SU-DHL-6 (cell line): Measurements from ENCODE around the gene GTPBP10.

Experiments
- EZH2phosphoT487 ChIP-seq: fragments of 200-600 bp; sonication (generic), shearing (Covaris generic); conservative IDR thresholded peaks from 2 replicates; pipeline ENCODE4 v1.6.1; 2018; ENCODE audit warnings: mild to moderate bottlenecking, antibody characterized with exemption, low read length, moderate library complexity, mixed read lengths
- TF ChIP-seq, protein P1 (sequence below): fragments of 200-600 bp; sonication (generic); IDR thresholded peaks from one replicate; pipeline ENCODE4 v1.5.1; 2017; ENCODE audit warnings: antibody characterized with exemption, mild to moderate bottlenecking, low read length, moderate library complexity; ENCODE audit not compliant: insufficient read depth, poor library complexity, severe bottlenecking

DNA sequence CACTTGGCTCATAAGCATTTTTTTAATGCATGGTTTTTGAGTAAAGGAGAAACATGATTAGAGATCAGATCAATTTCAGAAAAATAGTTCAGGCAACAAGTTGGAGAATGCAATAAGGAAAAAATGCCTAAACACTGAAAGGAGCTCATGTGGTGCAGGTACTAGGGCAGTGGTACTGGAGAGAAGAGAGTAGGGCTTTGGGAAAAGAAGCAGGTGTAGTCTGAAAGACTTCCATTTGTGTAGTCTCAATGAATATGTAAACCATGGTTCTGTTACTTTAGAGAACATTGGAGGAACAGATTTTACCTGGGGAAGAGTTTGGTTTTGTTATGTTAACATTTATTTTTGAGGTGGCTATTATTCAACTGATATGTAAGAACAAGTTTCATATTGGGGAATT lies 5.5 kb downstream of the GTPBP10 start:
- TF ChIP-seq, protein P1, sequence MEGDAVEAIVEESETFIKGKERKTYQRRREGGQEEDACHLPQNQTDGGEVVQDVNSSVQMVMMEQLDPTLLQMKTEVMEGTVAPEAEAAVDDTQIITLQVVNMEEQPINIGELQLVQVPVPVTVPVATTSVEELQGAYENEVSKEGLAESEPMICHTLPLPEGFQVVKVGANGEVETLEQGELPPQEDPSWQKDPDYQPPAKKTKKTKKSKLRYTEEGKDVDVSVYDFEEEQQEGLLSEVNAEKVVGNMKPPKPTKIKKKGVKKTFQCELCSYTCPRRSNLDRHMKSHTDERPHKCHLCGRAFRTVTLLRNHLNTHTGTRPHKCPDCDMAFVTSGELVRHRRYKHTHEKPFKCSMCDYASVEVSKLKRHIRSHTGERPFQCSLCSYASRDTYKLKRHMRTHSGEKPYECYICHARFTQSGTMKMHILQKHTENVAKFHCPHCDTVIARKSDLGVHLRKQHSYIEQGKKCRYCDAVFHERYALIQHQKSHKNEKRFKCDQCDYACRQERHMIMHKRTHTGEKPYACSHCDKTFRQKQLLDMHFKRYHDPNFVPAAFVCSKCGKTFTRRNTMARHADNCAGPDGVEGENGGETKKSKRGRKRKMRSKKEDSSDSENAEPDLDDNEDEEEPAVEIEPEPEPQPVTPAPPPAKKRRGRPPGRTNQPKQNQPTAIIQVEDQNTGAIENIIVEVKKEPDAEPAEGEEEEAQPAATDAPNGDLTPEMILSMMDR: no peak
- TF ChIP-seq EZH2phosphoT487: no peak
